ENCODE data around the gene HIPK4. TPM values are rescaled to one million over a fixed set of nuclear protein-coding genes. Genes with fewer than 3 reads are reported as not detected.

Gene HIPK4
- total RNA-seq, 1 experiment from 2014 or later = not detected

- ChIA-PET CTCF (no interaction called here), POLR2A (no interaction called here)
- Histone ChIP-seq H3K9me3 (no peaks in the 10 kb centered on the region), H3K4me1 (0 out of 2 replicates have a peak, but pooled peaks cover 5% of the 10 kb centered on the region), H3K36me3 (ENCODE audit: control insufficient read depth, insufficient read depth, low read length) (no peaks in the 10 kb centered on the region), H3K4me3 (ENCODE audit: low read depth, low read length) (no peak overlapping the region), H3K27me3 (replicated peaks; ENCODE audit: control insufficient read depth, insufficient read depth, low read length) (no peaks in the 10 kb centered on the region)
- H3K36me3 Mint-ChIP-seq (ENCODE audit: insufficient read depth, unreplicated experiment) = peaks cover 21% of the 10 kb centered on the region
- no peak overlapping the region for H3K4me3 Mint-ChIP-seq (ENCODE audit: unreplicated experiment)
- intact Hi-C loops (cut with micrococcal nuclease; ENCODE audit: unreplicated experiment) = no loop called here
- H3K27ac Mint-ChIP-seq (ENCODE audit: unreplicated experiment) = no peak overlapping the region
- no TSS peak for BruUV-seq (replicated peaks)
- H3K4me1 Mint-ChIP-seq (ENCODE audit: low read depth, unreplicated experiment) = no peaks in the 10 kb centered on the region
- DNase-seq = no peak
- no peaks in the 10 kb centered on the region for H3K9me3 Mint-ChIP-seq (ENCODE audit: unreplicated experiment)
- no peak for TF ChIP-seq CTCF (IDR thresholded peaks at IDR 0.05; ENCODE audit: insufficient read depth in 1 of 2, low read depth in 1 of 2, low read length in 1 of 2, severe bottlenecking in 1 of 2, unreplicated experiment in 1 of 2)
- H3K27me3 Mint-ChIP-seq (ENCODE audit: insufficient read depth, unreplicated experiment) = no peaks in the 10 kb centered on the region
These were observed 45.6 kb downstream of the HIPK4 start for GRCh38 chr19:40344422-40344821.

- H3K9me3 Mint-ChIP-seq (ENCODE audit: unreplicated experiment) = no peaks in the 10 kb centered on the region
- no peaks in the 10 kb centered on the region for H3K27me3 Mint-ChIP-seq (ENCODE audit: insufficient read depth, unreplicated experiment)
- no TSS peak for BruUV-seq (replicated peaks)
- CTCF ChIA-PET = no interaction called here
- no peak for DNase-seq
- H3K36me3 Mint-ChIP-seq (ENCODE audit: insufficient read depth, unreplicated experiment) = peaks cover 16% of the 10 kb centered on the region
- TF ChIP-seq CTCF (IDR thresholded peaks at IDR 0.05; ENCODE audit: insufficient read depth in 1 of 2, low read depth in 1 of 2, low read length in 1 of 2, severe bottlenecking in 1 of 2, unreplicated experiment in 1 of 2) = no peak
- Histone ChIP-seq H3K4me1 (no peaks in the 10 kb centered on the region), H3K4me3 (ENCODE audit: low read depth, low read length) (no peak overlapping the region), H3K36me3 (ENCODE audit: control insufficient read depth, insufficient read depth, low read length) (no peaks in the 10 kb centered on the region), H3K9me3 (no peaks in the 10 kb centered on the region), H3K27me3 (replicated peaks; ENCODE audit: control insufficient read depth, insufficient read depth, low read length) (no peaks in the 10 kb centered on the region)
- H3K4me1 Mint-ChIP-seq (ENCODE audit: low read depth, unreplicated experiment) = no peaks in the 10 kb centered on the region
- no peak overlapping the region for H3K4me3 Mint-ChIP-seq (ENCODE audit: unreplicated experiment)
- POLR2A ChIA-PET = no interaction called here
- intact Hi-C loops (cut with micrococcal nuclease; ENCODE audit: unreplicated experiment) = no loop called here
- no peak overlapping the region for H3K27ac Mint-ChIP-seq (ENCODE audit: unreplicated experiment)
These were observed 47.2 kb downstream of the HIPK4 start for GRCh38 chr19:40342644-40343311.

- H3K27me3 ChIP-seq (replicated peaks; ENCODE audit: control insufficient read depth, insufficient read depth, low read length) = no peaks in the 10 kb centered on the region
- DNase-seq = no peak
- ChIA-PET POLR2A (interaction anchor here (0.6 kb wide), 1 partner anchor 57 kb away, joined by 3 read pairs; no protein-coding TSS in a partner anchor), CTCF (no interaction called here)
- no peak overlapping the region for H3K4me3 ChIP-seq (ENCODE audit: low read depth, low read length)
- Mint-ChIP-seq H3K9me3 (ENCODE audit: unreplicated experiment) (no peaks in the 10 kb centered on the region), H3K4me3 (ENCODE audit: unreplicated experiment) (no peak overlapping the region), H3K4me1 (ENCODE audit: low read depth, unreplicated experiment) (no peaks in the 10 kb centered on the region), H3K27ac (ENCODE audit: unreplicated experiment) (no peak overlapping the region), H3K27me3 (ENCODE audit: insufficient read depth, unreplicated experiment) (no peaks in the 10 kb centered on the region), H3K36me3 (ENCODE audit: insufficient read depth, unreplicated experiment) (peaks cover 16% of the 10 kb centered on the region)
- intact Hi-C loops (cut with micrococcal nuclease; ENCODE audit: unreplicated experiment) = no loop called here
- no TSS peak for BruUV-seq (replicated peaks)
- no peaks in the 10 kb centered on the region for H3K9me3 ChIP-seq
- no peak for TF ChIP-seq CTCF (IDR thresholded peaks at IDR 0.05; ENCODE audit: insufficient read depth in 1 of 2, low read depth in 1 of 2, low read length in 1 of 2, severe bottlenecking in 1 of 2, unreplicated experiment in 1 of 2)
- H3K4me1 ChIP-seq = no peaks in the 10 kb centered on the region
- no peaks in the 10 kb centered on the region for H3K36me3 ChIP-seq (ENCODE audit: control insufficient read depth, insufficient read depth, low read length)
These were observed 48.1 kb downstream of the HIPK4 start for GRCh38 chr19:40341601-40342482.
